ENCODE data around the gene ZNF575. TPM values are rescaled to one million over a fixed set of nuclear protein-coding genes. Genes with fewer than 3 reads are reported as not detected.
A peak's percentile ranks its signal among the peaks of the same experiment; 100 is the strongest.
"Not testable (repeated sequence)": the region's sequence is repeated elsewhere in the genome, so short reads cannot be mapped to it uniquely, and the experiment has no call there.

ZNF575 gene
- total RNA-seq, 2 donors from 2014 or later = 3.2 to 4.3 TPM

- peaks cover 10% of the 10 kb centered on the region for H3K4me1 Mint-ChIP-seq (ENCODE audit: low read depth)
- peak overlapping the region; percentile 39 for H3K27ac Mint-ChIP-seq
- no peaks in the 10 kb centered on the region for H3K27me3 Mint-ChIP-seq (ENCODE audit: low read depth)
- H3K9me3 Mint-ChIP-seq = peaks cover 4% of the 10 kb centered on the region in 2 donors
- H3K36me3 Mint-ChIP-seq (ENCODE audit: insufficient read depth in 2 of 2) = peaks cover 10 to 21% of the 10 kb centered on the region in 2 donors
- peak; percentile 28 to 43 for DNase-seq
- ATAC-seq (replicated peaks in 1 of 2) = no peak
- peak overlapping the region in 1 of 2 donors; percentile 59 for H3K4me3 Mint-ChIP-seq
These were observed 2.1 kb downstream of the ZNF575 start for GRCh38 chr19:43534816-43535761.

- Mint-ChIP-seq H3K36me3 (ENCODE audit: insufficient read depth in 2 of 2) (peaks cover 10 to 30% of the 10 kb centered on the region in 2 donors), H3K4me3 (no peak overlapping the region), H3K27me3 (ENCODE audit: low read depth) (no peaks in the 10 kb centered on the region), H3K4me1 (ENCODE audit: low read depth) (no peaks in the 10 kb centered on the region), H3K27ac (no peak overlapping the region), H3K9me3 (peaks cover 4% of the 10 kb centered on the region in 2 donors)
- ATAC-seq (replicated peaks in 1 of 2) = no peak
- no peak for DNase-seq
These were observed 5.9 kb downstream of the ZNF575 start for GRCh38 chr19:43538922-43539321.

DNA sequence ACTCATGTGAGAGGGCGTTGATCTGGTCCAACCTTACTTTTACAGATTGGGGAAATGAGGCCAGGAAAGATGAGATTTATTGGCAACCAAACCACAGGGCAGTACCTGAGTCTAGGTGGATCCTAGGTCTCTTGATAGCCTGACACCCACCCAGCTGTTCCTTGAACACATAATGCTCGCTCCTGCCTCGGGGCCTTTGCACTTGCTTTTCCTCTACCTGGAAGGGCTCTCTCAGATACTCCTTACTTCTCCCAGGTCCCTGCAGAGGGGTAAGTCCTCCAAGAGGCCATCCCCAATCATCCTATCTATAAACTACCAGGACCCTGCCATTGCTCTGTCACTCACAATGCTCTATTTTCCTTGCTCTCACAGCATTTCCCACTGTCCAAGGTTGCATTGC lies 7.4 kb downstream of the ZNF575 start:
- H3K27ac Mint-ChIP-seq = no peak overlapping the region

DNA sequence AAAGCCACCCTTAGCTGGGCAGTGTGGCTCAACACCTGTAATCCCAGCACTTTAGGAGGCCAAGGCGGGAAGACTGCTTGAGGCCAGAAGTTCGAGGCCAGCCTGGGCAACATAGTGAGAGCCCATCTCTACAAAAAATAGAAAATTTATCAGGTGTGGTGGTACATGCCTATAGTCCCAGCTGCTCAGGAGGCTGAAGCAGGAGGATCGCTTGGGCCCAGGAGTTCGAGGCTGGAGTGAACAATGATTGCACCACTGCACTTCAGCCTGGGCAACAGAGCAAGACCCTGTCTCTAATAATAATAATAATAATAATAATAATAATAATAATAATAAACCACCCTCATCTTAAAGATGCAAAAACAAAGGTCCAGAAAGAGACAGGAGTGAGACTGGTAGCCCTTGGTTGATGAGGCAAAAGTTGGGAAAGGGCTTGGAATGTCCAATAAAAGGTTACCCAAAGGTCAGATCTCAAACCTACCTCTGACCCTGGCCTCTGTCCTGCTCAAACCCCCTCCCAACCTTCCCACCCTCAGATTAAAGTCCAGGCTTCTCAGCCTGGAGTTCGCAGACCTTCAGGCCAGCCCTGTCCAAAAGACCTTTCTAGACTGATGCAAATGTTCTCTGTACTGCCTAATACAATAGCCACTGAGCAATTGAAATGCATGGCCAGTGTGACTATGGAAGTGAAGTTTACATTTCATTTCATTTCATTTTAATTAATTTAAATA lies 9.1 kb downstream of the ZNF575 start:
- DNase-seq (no peak), ATAC-seq (replicated peaks in 1 of 2) (no peak)
- Mint-ChIP-seq H3K27me3 (ENCODE audit: low read depth) (no peaks in the 10 kb centered on the region), H3K4me1 (ENCODE audit: low read depth) (no peaks in the 10 kb centered on the region), H3K4me3 (no peak overlapping the region), H3K9me3 (peaks cover 4% of the 10 kb centered on the region in 2 donors), H3K27ac (no peak overlapping the region), H3K36me3 (ENCODE audit: insufficient read depth in 2 of 2) (peaks cover 15 to 28% of the 10 kb centered on the region in 2 donors)

More for the DNA sequence above, 7.4 kb downstream of the ZNF575 start:
- Mint-ChIP-seq H3K4me1 (ENCODE audit: low read depth) (no peaks in the 10 kb centered on the region), H3K9me3 (peaks cover 4% of the 10 kb centered on the region in 2 donors), H3K27me3 (ENCODE audit: low read depth) (no peaks in the 10 kb centered on the region), H3K36me3 (ENCODE audit: insufficient read depth in 2 of 2) (peaks cover 14 to 32% of the 10 kb centered on the region in 2 donors), H3K4me3 (no peak overlapping the region)
- ATAC-seq (replicated peaks in 1 of 2) (no peak), DNase-seq (no peak)

GRCh38 chr19:43544077-43544476 lies 11.1 kb downstream of the ZNF575 start:
- H3K4me3 Mint-ChIP-seq = no peak overlapping the region
- H3K27ac Mint-ChIP-seq = no peak overlapping the region
- peaks cover 3% of the 10 kb centered on the region in 2 donors for H3K9me3 Mint-ChIP-seq
- H3K27me3 Mint-ChIP-seq (ENCODE audit: low read depth) = no peaks in the 10 kb centered on the region
- no peak for ATAC-seq (replicated peaks in 1 of 2)
- no peak for DNase-seq
- H3K4me1 Mint-ChIP-seq (ENCODE audit: low read depth) = no peaks in the 10 kb centered on the region
- H3K36me3 Mint-ChIP-seq (ENCODE audit: insufficient read depth in 2 of 2) = peaks cover 10 to 19% of the 10 kb centered on the region in 2 donors

- Mint-ChIP-seq H3K27me3 (ENCODE audit: low read depth) (no peaks in the 10 kb centered on the region), H3K4me1 (ENCODE audit: low read depth) (no peaks in the 10 kb centered on the region), H3K9me3 (no peaks in the 10 kb centered on the region), H3K27ac (peak overlapping the region; percentile 84), H3K4me3 (no peak overlapping the region), H3K36me3 (ENCODE audit: insufficient read depth in 2 of 2) (peaks cover 6 to 12% of the 10 kb centered on the region in 2 donors)
- no peak for DNase-seq
- no peak for ATAC-seq (replicated peaks in 1 of 2)
These were observed 12.3 kb downstream of the ZNF575 start for GRCh38 chr19:43545276-43545675.

DNA sequence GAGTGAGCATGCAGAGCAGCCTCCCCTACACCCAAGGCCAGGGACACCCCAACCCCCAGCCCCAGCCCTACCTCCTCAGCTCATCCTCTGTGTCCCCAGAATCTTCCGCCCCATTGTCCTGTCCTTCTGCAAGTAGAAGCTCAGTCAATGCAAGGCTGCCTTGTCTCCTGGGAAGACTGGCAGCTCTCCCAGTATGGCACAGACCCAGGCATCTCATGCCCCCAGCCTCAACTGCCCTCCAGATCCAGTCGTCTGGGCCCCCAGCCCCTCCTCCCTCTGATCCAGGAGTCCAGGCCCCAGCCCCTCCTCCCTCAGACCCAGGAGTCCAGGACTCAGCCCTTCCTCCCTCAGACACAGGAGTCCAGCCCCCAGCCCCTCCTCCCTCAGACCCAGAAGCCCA lies 13.0 kb downstream of the ZNF575 start:
- H3K9me3 Mint-ChIP-seq = no peaks in the 10 kb centered on the region
- H3K4me1 Mint-ChIP-seq (ENCODE audit: low read depth) = no peaks in the 10 kb centered on the region
- H3K27ac Mint-ChIP-seq = no peak overlapping the region
- no peaks in the 10 kb centered on the region for H3K27me3 Mint-ChIP-seq (ENCODE audit: low read depth)
- H3K4me3 Mint-ChIP-seq = no peak overlapping the region
- ATAC-seq (replicated peaks in 1 of 2) (no peak), DNase-seq (no peak)
- H3K36me3 Mint-ChIP-seq (ENCODE audit: insufficient read depth in 2 of 2) = peaks cover 7 to 11% of the 10 kb centered on the region in 2 donors

GRCh38 chr19:43546581-43546980 lies 13.6 kb downstream of the ZNF575 start:
- H3K27ac Mint-ChIP-seq = no peak overlapping the region
- H3K36me3 Mint-ChIP-seq (ENCODE audit: insufficient read depth in 2 of 2) = peaks cover 7 to 9% of the 10 kb centered on the region in 2 donors
- H3K4me3 Mint-ChIP-seq = no peak overlapping the region
- H3K27me3 Mint-ChIP-seq (ENCODE audit: low read depth) = no peaks in the 10 kb centered on the region
- DNase-seq (no peak), ATAC-seq (replicated peaks in 1 of 2) (no peak)
- H3K4me1 Mint-ChIP-seq (ENCODE audit: low read depth) = no peaks in the 10 kb centered on the region
- H3K9me3 Mint-ChIP-seq = no peaks in the 10 kb centered on the region

DNA sequence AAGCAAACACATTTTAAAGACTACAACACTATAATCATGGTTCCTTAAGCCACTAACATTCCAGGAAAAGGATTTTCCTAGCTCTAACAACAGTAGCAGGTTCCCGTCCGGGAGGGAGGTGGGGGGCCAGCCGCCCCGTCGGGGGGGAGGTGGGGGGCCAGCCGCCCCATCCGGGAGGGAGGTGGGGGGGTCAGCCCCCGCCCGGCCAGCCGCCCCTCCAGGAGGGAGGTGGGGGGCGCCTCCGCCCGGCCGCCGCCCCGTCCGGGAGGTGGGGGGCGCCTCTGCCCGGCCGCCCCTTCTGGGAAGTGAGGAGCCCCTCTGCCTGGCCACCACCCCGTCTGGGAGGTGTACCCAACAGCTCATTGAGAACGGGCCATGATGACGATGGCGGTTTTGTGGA lies 14.9 kb downstream of the ZNF575 start:
- ATAC-seq (replicated peaks in 1 of 2); H3K4me1 Mint-ChIP-seq (ENCODE audit: low read depth); H3K27me3 Mint-ChIP-seq (ENCODE audit: low read depth); H3K36me3 Mint-ChIP-seq (ENCODE audit: insufficient read depth in 2 of 2); H3K4me3 Mint-ChIP-seq; DNase-seq; H3K9me3 Mint-ChIP-seq; H3K27ac Mint-ChIP-seq: not testable (repeated sequence)

DNA sequence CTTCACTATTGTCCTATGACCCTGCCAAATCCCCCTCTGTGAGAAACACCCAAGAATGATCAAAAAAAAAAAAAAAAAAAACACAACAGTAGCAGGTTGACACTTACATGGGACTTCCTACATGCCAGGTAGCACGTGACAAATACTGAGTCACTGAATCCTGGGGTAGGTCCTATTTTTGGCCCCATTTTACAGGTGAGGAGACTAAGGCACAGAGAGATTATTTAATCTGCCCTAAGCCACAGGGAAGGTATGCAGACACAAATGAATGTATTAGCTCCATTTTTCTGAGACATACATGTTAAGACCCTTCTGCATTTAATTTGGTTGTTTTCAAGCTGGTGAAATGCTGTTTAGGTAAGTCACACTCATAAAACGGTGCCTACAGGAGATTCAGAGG lies 15.7 kb downstream of the ZNF575 start:
- Mint-ChIP-seq H3K36me3 (ENCODE audit: insufficient read depth in 2 of 2) (peaks cover 7 to 9% of the 10 kb centered on the region in 2 donors), H3K9me3 (no peaks in the 10 kb centered on the region), H3K4me3 (no peak overlapping the region), H3K27me3 (ENCODE audit: low read depth) (no peaks in the 10 kb centered on the region), H3K27ac (no peak overlapping the region), H3K4me1 (ENCODE audit: low read depth) (no peaks in the 10 kb centered on the region)
- ATAC-seq (replicated peaks in 1 of 2) (no peak), DNase-seq (no peak)

DNA sequence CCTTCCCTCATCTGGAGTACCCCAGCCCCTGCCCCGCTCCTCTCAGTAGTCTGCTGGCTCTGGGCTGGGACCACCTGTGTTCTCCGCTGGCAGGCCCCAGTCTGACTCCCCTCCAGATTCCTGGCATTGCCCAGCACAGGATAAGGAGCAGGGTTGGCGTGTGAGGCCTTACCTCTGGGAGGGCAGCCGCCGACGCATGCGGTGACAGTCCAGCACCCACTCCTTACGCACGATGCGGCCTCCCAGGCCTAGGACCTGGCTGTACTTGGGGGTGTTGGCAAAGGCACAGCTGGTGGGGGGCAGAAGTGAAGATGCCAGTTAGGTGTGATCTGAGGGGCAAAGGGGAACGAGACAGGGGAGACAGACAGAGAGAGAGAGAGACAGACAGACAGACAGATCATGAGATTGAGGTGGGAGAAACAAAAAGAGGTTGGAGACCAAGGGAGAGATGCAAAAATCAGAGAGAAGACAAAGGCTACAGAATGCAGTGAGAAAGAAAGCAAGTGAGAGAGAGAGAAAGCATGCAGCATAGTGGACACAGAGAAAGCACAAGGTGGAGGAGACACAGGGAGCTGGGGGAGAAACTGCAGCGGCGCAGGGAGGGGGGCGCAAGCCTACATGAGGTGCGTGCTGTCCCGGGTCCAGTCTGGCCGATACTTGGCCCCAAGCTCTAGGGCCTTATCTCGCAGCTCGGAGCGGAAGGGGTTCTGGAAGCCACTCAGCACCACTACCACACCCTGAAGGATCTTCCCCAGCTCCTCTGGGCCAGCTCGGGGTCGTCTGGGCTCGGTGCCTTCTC lies 18.6 kb downstream of the ZNF575 start:
- no peak for DNase-seq
- Mint-ChIP-seq H3K9me3 (no peaks in the 10 kb centered on the region), H3K36me3 (ENCODE audit: insufficient read depth in 2 of 2) (peaks cover 7 to 9% of the 10 kb centered on the region in 2 donors), H3K4me3 (no peak overlapping the region), H3K4me1 (ENCODE audit: low read depth) (peaks cover 10% of the 10 kb centered on the region), H3K27me3 (ENCODE audit: low read depth) (no peaks in the 10 kb centered on the region), H3K27ac (peak overlapping the region; percentile 2)
- no peak for ATAC-seq (replicated peaks in 1 of 2)

- no peak for DNase-seq
- no peaks in the 10 kb centered on the region for H3K9me3 Mint-ChIP-seq
- H3K27ac Mint-ChIP-seq = no peak overlapping the region
- no peak for ATAC-seq (replicated peaks in 1 of 2)
- peaks cover 10% of the 10 kb centered on the region for H3K4me1 Mint-ChIP-seq (ENCODE audit: low read depth)
- H3K27me3 Mint-ChIP-seq (ENCODE audit: low read depth) = no peaks in the 10 kb centered on the region
- peaks cover 7 to 9% of the 10 kb centered on the region in 2 donors for H3K36me3 Mint-ChIP-seq (ENCODE audit: insufficient read depth in 2 of 2)
- H3K4me3 Mint-ChIP-seq = no peak overlapping the region
These were observed 19.1 kb downstream of the ZNF575 start for GRCh38 chr19:43552198-43552450.

DNA sequence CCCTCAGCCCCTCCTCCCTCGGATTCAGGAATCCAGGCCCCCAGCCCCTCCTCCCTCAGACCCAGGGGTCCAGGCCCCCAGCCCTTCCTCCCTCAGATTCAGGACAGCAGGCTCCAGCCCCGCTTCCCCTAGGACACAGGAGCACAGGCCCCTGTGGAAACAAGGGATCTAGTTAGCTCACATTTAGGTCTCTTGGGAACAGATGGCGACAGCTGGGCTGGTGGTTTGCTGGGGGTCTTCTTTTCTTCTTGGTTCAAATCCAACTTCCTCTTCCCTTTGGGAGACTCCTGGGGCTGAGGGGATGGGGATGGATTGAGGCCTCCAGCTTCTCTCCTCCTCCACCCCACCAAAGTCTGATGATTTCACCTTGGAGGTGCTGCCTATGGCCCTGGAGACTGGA lies 19.6 kb downstream of the ZNF575 start:
- no peak overlapping the region for H3K4me3 Mint-ChIP-seq

More for the DNA sequence above, 19.6 kb downstream of the ZNF575 start:
- DNase-seq (no peak), ATAC-seq (replicated peaks in 1 of 2) (no peak)
- Mint-ChIP-seq H3K4me1 (ENCODE audit: low read depth) (peaks cover 10% of the 10 kb centered on the region), H3K36me3 (ENCODE audit: insufficient read depth in 2 of 2) (peaks cover 7 to 13% of the 10 kb centered on the region in 2 donors), H3K9me3 (no peaks in the 10 kb centered on the region), H3K27me3 (ENCODE audit: low read depth) (no peaks in the 10 kb centered on the region), H3K27ac (peak overlapping the region; percentile 44)

Data from activated T-cell treated with anti-CD3 and anti-CD28 coated beads, Interleukin-2, amount 50 U/mL, for 72 hours (primary cell).